Naive thymus-derived CD8-positive, alpha-beta T cell (primary cell): ENCODE measurements around the gene SNCAIP. TPM values are rescaled to one million over a fixed set of nuclear protein-coding genes. Genes with fewer than 3 reads are reported as not detected.

Experiments used
- ATAC-seq, 2 donors: fragments of 150-1000 bp; cut with Tn5 transposase in 1 of 2; sonication (Bioruptor Pico), chemical (Tn5 transposase) in 1 of 2; 1 replicate in 1 of 2; 2 replicates in 1 of 2; pipeline ENCODE4 v1.10.0; 2021; ENCODE audit warnings: mild to moderate bottlenecking in 2 of 2, moderate library complexity in 2 of 2
- POLR2A ChIA-PET: fragments of 350-600 bp; sonication (Branson Sonifier 250); formaldehyde crosslinking; loops from one replicate; lab custom pipeline; 2021; ENCODE audit warnings: antibody characterized with exemption; lab: Charles Lee
- DNase-seq, 10 donors: peaks; one replicate each; pipeline versions ENCODE4 v3.0.0 to v3.0.0-alpha.2; 2020 to 2022
- H3K27ac Mint-ChIP-seq, 10 donors: one replicate each; pipeline ENCODE4 v1.8.0; 2020 to 2022; ENCODE audit warnings: mild to moderate bottlenecking in 10 of 10, mixed read lengths in 10 of 10, moderate library complexity in 4 of 10, inconsistent platforms in 1 of 10
- H3K27me3 Mint-ChIP-seq, 5 donors: one replicate each; pipeline ENCODE4 v1.8.0; 2021 to 2022; ENCODE audit warnings: mixed read lengths in 5 of 5
- H3K36me3 Mint-ChIP-seq, 3 donors: one replicate each; pipeline ENCODE4 v1.8.0; 2020 to 2022; ENCODE audit warnings: mixed read lengths in 3 of 3, mild to moderate bottlenecking in 2 of 3, inconsistent platforms in 1 of 3
- H3K4me1 Mint-ChIP-seq, 4 donors: one replicate each; pipeline ENCODE4 v1.8.0; 2021 to 2022; ENCODE audit warnings: mixed read lengths in 4 of 4
- H3K4me3 Mint-ChIP-seq, 10 donors: one replicate each; pipeline ENCODE4 v1.8.0; 2020 to 2022; ENCODE audit warnings: mild to moderate bottlenecking in 10 of 10, mixed read lengths in 10 of 10, moderate library complexity in 6 of 10, inconsistent platforms in 1 of 10
- H3K9me3 Mint-ChIP-seq, 9 donors: one replicate each; pipeline ENCODE4 v1.8.0; 2020 to 2022; ENCODE audit warnings: mixed read lengths in 9 of 9, mild to moderate bottlenecking in 3 of 9, inconsistent platforms in 1 of 9, moderate library complexity in 1 of 9
- polyA plus RNA-seq, 3 donors: library from polyadenylated mRNA; unstranded; fragments of 300-500 nt; fragmentation: Illumina TruSeq; gene quantifications; one replicate each; pipeline ENCODE4 v1.2.3, GENCODE V29; 2021
- total RNA-seq, 8 experiments: library from RNA in 2 of 8; stranded (reverse) in 2 of 8; gene quantifications; one replicate each; pipeline ENCODE4 v1.2.3 and lab custom pipeline; 2021 to 2026

Gene SNCAIP
- total and polyA plus RNA-seq, 5 experiments from 2014 or later = not detected

DNA sequence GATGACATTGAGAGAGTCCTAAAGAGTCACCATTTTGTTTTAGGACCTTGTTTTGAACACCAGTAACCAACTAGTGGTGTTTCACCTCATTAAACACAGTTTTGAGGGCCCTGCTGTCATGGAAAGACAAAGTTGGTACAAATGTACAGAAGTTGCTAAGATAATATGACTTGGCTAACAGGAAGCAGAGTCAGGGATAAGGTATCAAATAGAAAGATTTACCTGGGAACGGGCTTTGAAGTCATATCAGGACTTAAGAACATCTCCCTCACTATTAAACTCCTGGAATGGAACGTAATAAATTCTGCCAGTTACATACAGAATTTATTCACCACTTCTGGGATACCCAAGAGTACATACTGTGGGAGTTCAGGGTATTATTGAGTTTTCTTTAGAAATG is 115.6 kb downstream of the SNCAIP start:
- ATAC-seq (no peak), DNase-seq (no peak)
- POLR2A ChIA-PET = no interaction called here
- peaks cover 0 to 14% (median 1%) of the 10 kb centered on the region in 9 donors for H3K9me3 Mint-ChIP-seq
- H3K27ac Mint-ChIP-seq = no peak overlapping the region
- no peak overlapping the region for H3K4me3 Mint-ChIP-seq
- H3K36me3 Mint-ChIP-seq = no peaks in the 10 kb centered on the region
- H3K27me3 Mint-ChIP-seq = peaks cover 0 to 7% (median 0%) of the 10 kb centered on the region in 5 donors
- no peaks in the 10 kb centered on the region for H3K4me1 Mint-ChIP-seq

DNA sequence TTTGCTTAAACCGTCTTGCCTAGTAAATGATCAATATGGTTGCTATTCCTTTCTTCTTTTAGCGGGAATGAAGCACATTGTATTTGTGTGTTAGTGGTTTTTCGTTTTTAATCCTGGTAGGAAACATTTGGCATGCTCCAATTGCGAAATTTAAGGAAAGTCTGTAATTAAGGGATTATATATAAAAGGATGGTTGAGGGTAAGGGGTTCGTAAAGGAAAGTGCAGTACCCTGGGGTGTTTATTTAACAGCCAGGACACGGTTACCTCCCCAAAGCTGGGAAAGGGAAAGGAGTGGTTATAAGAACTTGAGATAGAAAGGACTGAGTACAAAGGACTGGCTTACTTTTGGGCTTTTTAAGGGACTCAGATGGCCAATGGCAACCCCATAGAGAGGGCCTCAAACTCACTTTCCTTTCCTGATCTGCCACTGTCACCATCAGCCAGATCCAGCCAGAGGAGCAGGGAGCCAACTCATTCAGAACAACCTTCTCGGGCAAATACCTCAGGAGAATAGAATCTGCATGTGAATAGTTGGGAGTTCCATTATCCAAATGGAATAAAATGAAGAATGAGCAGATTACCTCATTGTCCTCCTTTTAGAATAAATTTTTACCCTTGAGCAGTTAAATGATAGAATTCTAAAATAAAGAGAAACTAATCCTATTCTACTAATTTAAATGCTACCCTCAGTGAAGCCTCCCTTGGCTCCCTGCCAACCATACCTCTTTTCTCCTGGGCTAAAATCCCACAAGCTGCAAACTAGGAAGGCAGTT is 117.7 kb downstream of the SNCAIP start:
- no peaks in the 10 kb centered on the region for H3K4me1 Mint-ChIP-seq

DNA sequence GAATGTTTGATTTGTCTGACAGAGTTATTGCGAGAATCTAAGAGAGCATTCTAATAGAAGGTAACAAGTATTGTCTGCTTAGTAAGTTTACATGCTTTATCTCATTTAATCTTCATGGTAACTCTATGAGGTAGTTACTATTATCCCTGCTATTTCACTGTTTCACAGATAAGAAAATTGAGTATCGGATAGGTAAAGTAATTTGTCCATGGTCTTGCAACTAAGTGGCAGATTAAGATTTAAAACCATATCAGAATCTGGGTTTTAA is 118.2 kb downstream of the SNCAIP start:
- no peak for DNase-seq
- POLR2A ChIA-PET = no interaction called here
- no peak overlapping the region for H3K27ac Mint-ChIP-seq
- H3K4me1 Mint-ChIP-seq = no peaks in the 10 kb centered on the region
- H3K9me3 Mint-ChIP-seq = peaks cover 0 to 14% (median 1%) of the 10 kb centered on the region in 9 donors
- no peak overlapping the region for H3K4me3 Mint-ChIP-seq
- ATAC-seq = no peak
- no peaks in the 10 kb centered on the region for H3K36me3 Mint-ChIP-seq
- peaks cover 0 to 6% (median 0%) of the 10 kb centered on the region in 5 donors for H3K27me3 Mint-ChIP-seq

More for the DNA sequence above, 117.7 kb downstream of the SNCAIP start:
- Mint-ChIP-seq H3K4me3 (no peak overlapping the region), H3K36me3 (no peaks in the 10 kb centered on the region), H3K9me3 (peaks cover 0 to 14% (median 1%) of the 10 kb centered on the region in 9 donors), H3K27me3 (peaks cover 0 to 7% (median 0%) of the 10 kb centered on the region in 5 donors), H3K27ac (no peak overlapping the region)
- no peak for DNase-seq
- POLR2A ChIA-PET = no interaction called here
- ATAC-seq = no peak

DNA sequence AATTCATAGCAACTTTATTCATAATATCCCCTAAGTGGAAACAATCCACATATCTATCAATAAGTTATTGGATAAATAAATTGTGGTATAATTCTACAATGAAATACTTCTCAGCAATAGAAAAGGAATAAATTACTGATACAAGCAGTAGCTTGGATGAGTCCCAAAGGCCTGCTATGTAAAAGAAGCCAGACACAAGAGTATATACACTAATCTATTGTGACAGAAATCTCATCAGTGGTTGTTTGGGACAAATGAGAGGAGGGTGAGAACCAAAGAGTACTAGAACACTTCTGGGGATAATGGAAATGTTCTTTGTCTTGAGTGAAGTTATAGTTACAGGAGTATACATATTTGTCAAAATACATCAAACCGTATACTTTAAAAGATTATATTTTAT is 119.3 kb downstream of the SNCAIP start:
- Mint-ChIP-seq H3K27ac (no peak overlapping the region), H3K4me1 (no peaks in the 10 kb centered on the region), H3K27me3 (peaks cover 0 to 5% (median 0%) of the 10 kb centered on the region in 5 donors), H3K36me3 (no peaks in the 10 kb centered on the region), H3K4me3 (no peak overlapping the region), H3K9me3 (peaks cover 0 to 14% (median 1%) of the 10 kb centered on the region in 9 donors)
- POLR2A ChIA-PET = no interaction called here
- DNase-seq = no peak
- ATAC-seq = no peak

DNA sequence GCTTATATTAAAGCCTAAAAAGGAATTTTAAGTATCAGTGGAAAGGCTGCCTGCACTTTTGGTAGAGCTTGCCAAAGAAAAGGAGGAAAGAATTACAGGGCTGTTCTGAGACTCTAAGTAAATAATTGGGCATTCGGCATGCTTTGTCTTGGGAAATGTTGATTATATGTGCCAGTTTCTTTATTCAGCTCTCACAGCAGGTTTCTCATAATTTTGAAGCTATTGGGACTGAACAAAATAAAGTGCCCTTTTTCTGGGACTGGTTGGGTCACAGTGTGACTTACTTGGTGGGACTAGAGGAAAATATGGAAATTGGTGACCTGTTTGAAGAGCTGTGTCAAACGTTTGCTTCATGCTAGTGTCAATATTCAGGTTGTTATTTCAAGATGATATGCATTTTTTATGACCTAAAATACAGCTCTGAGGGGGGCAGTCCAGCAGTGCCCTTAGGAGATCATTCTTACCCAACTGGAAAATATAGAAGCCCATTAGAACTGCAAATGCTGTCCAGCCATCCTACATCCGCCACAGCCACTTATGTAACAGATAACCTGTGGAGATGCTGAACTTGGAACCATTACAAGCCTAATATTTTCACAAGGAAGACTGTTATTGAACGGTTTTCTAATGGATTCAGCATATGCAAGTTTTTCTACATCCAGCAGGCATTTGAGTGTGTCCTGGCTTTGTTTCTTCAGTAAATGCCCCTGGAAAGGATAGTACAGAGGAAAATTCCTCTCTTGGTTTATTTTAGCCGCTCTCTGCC is 122.4 kb downstream of the SNCAIP start:
- no peak for ATAC-seq
- no peaks in the 10 kb centered on the region for H3K4me1 Mint-ChIP-seq

DNA sequence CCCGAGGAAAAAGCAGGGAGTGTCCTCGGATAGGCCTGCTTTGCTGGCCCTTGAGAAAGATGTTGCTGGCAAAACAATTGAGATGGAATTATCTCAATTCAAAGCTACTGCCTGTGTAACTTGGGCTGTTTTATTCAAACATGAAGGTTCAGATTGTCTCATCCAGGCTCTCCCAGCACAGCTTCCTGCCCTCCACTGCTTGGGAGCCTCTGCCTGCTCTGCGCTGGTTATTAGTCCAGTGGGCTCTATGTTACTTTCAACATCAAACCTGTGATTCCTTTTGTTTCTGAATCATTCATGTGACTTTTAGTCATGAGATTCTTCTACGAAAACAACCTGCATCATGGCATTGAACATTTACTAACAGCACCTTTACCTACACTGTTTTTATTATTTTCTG is 123.2 kb downstream of the SNCAIP start:
- Mint-ChIP-seq H3K4me3 (no peak overlapping the region), H3K4me1 (no peaks in the 10 kb centered on the region), H3K27me3 (peaks cover 0 to 12% (median 5%) of the 10 kb centered on the region in 5 donors), H3K27ac (no peak overlapping the region), H3K9me3 (peaks cover 0 to 12% (median 0%) of the 10 kb centered on the region in 9 donors), H3K36me3 (no peaks in the 10 kb centered on the region)
- ATAC-seq (no peak), DNase-seq (no peak)
- POLR2A ChIA-PET = no interaction called here

More for the DNA sequence above, 122.4 kb downstream of the SNCAIP start:
- Mint-ChIP-seq H3K9me3 (peaks cover 0 to 16% (median 0%) of the 10 kb centered on the region in 9 donors), H3K36me3 (no peaks in the 10 kb centered on the region), H3K27ac (no peak overlapping the region), H3K4me3 (no peak overlapping the region), H3K27me3 (peaks cover 0 to 11% (median 5%) of the 10 kb centered on the region in 5 donors)
- POLR2A ChIA-PET = no interaction called here
- DNase-seq = no peak

DNA sequence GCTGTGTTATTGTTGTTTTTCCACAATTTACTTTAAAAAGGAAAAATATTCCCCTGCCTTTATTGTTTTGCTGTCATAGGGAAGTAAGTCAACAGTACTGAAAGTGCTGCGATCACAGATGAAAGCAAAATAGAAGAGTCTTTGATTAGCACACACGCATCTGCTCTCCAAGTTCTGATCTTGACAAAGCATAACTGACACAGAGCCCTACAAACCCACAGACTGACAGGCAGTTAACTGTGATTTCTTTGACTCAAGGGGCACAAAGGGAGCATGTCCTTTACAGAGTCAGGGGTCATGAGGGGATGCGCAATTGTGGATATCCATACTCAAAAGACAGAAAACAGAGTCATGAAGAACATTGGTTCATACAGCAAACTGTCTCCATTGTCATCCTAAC is 123.7 kb downstream of the SNCAIP start:
- Mint-ChIP-seq H3K27ac (no peak overlapping the region), H3K4me3 (no peak overlapping the region), H3K9me3 (peaks cover 0 to 12% (median 0%) of the 10 kb centered on the region in 9 donors), H3K36me3 (no peaks in the 10 kb centered on the region), H3K4me1 (no peaks in the 10 kb centered on the region), H3K27me3 (peaks cover 0 to 12% (median 5%) of the 10 kb centered on the region in 5 donors)
- no peak for DNase-seq
- POLR2A ChIA-PET = no interaction called here
- ATAC-seq = no peak

DNA sequence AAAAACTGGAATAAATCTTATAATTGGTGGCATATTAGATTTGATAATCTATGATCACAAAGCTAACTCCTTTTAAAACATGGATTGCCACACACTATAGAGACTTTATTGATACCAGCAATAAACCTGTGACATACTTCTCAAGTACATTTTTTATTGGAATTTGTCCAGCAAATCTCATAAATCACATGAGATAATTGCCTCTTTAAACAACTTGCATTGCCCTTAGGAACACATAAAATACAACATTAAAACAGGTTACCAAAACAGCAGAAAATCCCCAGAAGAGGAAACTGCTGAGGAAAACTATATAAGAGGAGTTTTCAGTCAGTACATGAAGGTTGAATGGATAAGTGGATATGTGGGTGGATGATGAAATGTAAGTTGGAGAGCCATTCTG is 124.6 kb downstream of the SNCAIP start:
- ATAC-seq (no peak), DNase-seq (no peak)
- Mint-ChIP-seq H3K27ac (no peak overlapping the region), H3K36me3 (no peaks in the 10 kb centered on the region), H3K9me3 (peaks cover 0 to 12% (median 0%) of the 10 kb centered on the region in 9 donors), H3K4me3 (no peak overlapping the region), H3K27me3 (peaks cover 0 to 18% (median 8%) of the 10 kb centered on the region in 5 donors), H3K4me1 (no peaks in the 10 kb centered on the region)
- POLR2A ChIA-PET = no interaction called here

DNA sequence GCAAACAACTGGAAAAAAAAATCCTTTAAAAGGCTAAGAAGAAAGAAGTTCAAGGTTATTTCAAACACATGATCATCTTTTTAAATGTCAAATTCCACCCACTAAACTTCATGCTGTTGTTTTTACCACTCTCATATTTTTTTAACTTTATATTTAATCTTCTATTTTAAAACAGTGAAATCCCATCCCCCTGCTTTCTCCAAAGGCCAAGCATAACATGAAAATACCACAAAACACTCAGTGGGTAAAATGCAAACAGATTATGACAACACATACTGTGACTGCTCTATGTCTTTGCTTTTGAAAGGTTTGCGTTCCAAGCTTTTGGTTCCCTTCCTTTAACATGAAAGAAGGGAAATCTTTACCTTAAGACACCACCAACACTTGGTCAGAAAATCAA is 127.6 kb downstream of the SNCAIP start:
- H3K4me3 Mint-ChIP-seq = no peak overlapping the region
- H3K27me3 Mint-ChIP-seq = peaks cover 0 to 20% (median 5%) of the 10 kb centered on the region in 5 donors
- H3K9me3 Mint-ChIP-seq = peaks cover 0 to 12% (median 0%) of the 10 kb centered on the region in 9 donors
- no peaks in the 10 kb centered on the region for H3K36me3 Mint-ChIP-seq
- no peak overlapping the region for H3K27ac Mint-ChIP-seq
- POLR2A ChIA-PET = no interaction called here
- DNase-seq = no peak
- no peak for ATAC-seq
- H3K4me1 Mint-ChIP-seq = no peaks in the 10 kb centered on the region

DNA sequence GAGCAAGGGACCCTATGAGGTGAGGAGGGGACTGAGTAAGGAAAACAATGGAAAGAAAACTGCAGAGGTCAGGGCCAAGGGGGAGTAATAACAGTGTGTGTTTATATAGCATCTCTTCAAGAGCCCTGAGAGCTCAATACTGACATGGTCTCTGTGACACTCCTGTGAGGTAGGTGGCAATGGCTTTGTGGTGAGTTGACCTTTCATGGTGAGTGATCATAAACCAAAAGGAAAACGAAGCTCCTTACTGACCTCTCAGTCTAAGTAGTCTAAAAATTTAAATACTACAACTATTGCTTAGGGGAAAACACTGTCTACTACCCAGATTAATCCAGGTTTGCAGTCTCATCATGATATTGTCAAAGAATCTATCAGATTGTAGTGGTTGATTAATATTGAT is 130.9 kb downstream of the SNCAIP start:
- no peak for DNase-seq
- POLR2A ChIA-PET = no interaction called here
- H3K27ac Mint-ChIP-seq = no peak overlapping the region
- peaks cover 0 to 20% (median 5%) of the 10 kb centered on the region in 5 donors for H3K27me3 Mint-ChIP-seq
- no peak for ATAC-seq
- no peaks in the 10 kb centered on the region for H3K36me3 Mint-ChIP-seq
- H3K4me1 Mint-ChIP-seq = no peaks in the 10 kb centered on the region
- no peak overlapping the region for H3K4me3 Mint-ChIP-seq
- peaks cover 0 to 12% (median 0%) of the 10 kb centered on the region in 9 donors for H3K9me3 Mint-ChIP-seq

DNA sequence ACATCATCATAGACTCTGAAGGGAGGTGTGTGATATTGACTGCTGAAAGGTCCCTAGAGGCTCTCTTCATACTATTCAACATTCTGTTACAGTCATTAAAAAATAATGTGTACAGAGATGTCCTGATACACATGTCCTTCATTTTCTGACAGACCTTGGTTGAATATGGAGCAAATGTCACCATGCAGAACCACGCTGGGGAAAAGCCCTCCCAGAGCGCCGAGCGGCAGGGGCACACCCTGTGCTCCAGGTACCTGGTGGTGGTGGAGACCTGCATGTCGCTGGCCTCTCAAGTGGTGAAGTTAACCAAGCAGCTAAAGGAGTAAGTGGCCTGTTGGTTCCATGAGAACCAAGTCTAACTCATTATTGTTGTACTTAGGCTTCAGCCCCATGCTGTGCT is 132.4 kb downstream of the SNCAIP start:
- ATAC-seq (no peak), DNase-seq (no peak)
- peaks cover 0 to 9% (median 3%) of the 10 kb centered on the region in 5 donors for H3K27me3 Mint-ChIP-seq
- POLR2A ChIA-PET = no interaction called here
- no peaks in the 10 kb centered on the region for H3K4me1 Mint-ChIP-seq
- no peak overlapping the region for H3K4me3 Mint-ChIP-seq
- H3K9me3 Mint-ChIP-seq = peaks cover 0 to 3% (median 0%) of the 10 kb centered on the region in 9 donors
- no peak overlapping the region for H3K27ac Mint-ChIP-seq
- no peaks in the 10 kb centered on the region for H3K36me3 Mint-ChIP-seq

DNA sequence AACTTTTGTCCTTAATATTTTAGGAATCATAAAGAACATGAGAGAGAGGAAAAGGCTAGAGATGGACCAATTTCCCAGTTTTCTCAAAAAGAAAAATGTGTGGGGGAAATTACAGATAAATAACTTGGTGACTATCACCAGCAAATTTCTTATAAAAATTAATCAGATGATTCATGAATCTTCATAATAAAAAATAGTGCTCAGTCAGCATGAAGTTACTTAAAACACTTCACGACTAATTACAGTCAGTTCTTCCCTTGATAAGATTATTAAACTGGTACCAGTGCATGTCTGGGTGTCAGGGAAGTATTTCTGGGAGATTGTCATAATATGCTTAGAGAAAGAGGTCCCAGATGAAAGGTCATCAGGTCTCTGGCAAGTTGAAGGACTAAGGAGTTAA is 133.0 kb downstream of the SNCAIP start:
- Mint-ChIP-seq H3K27me3 (peaks cover 0 to 7% (median 3%) of the 10 kb centered on the region in 5 donors), H3K4me1 (no peaks in the 10 kb centered on the region), H3K27ac (no peak overlapping the region), H3K4me3 (no peak overlapping the region), H3K36me3 (no peaks in the 10 kb centered on the region), H3K9me3 (peaks cover 0 to 3% (median 0%) of the 10 kb centered on the region in 9 donors)
- POLR2A ChIA-PET = no interaction called here
- DNase-seq = no peak
- ATAC-seq = no peak

DNA sequence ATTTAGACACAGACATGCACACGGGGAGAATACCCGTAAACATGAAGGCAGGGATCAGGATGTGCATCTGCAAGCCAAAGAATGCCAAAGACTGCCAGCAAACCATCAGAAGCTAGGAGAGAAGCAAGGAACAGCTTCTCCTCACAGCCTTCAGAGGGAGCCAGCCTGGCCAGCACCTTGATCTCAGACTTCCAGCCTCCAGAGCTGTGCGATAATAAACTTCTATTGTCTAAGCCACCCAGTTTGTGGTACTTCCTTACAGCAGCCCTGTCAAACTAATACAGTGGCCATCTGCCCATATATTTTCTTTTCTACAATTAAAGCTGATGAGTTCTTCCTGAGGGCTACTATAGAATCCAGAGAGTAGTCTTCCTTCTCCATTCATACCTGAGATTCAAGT is 135.0 kb downstream of the SNCAIP start:
- POLR2A ChIA-PET = no interaction called here
- H3K4me1 Mint-ChIP-seq = no peaks in the 10 kb centered on the region
- H3K36me3 Mint-ChIP-seq = no peaks in the 10 kb centered on the region
- H3K9me3 Mint-ChIP-seq = peaks cover 0 to 2% (median 0%) of the 10 kb centered on the region in 9 donors
- ATAC-seq (no peak), DNase-seq (no peak)
- H3K27ac Mint-ChIP-seq = no peak overlapping the region
- H3K4me3 Mint-ChIP-seq = no peak overlapping the region
- peaks cover 0 to 2% (median 0%) of the 10 kb centered on the region in 5 donors for H3K27me3 Mint-ChIP-seq
